GM08714 (cell line): ENCODE measurements around the gene MYO5B.

Source experiments
- H3K4me3 ChIP-seq: fragments of 200-500 bp; sonication (Bioruptor generic); 2 replicates; pipeline ENCODE4 v1.5.1; 2014; ENCODE audit warnings: mild to moderate bottlenecking, low read length, inconsistent platforms
- ZNF274 ChIP-seq: IDR thresholded peaks from 2 replicates; pipeline ENCODE4 v1.6.1; 2012; ENCODE audit warnings: mild to moderate bottlenecking, low read depth, low read length

MYO5B gene

GRCh38 chr18:50030146-50030545, 164.8 kb downstream of the MYO5B start:
- no peak overlapping the region for H3K4me3 ChIP-seq
- TF ChIP-seq ZNF274, result no peak

GRCh38 chr18:50027996-50028395, 167.0 kb downstream of the MYO5B start:
- H3K4me3 ChIP-seq, result no peak overlapping the region
- TF ChIP-seq ZNF274, result no peak

GRCh38 chr18:50024466-50024865, 170.5 kb downstream of the MYO5B start:
- no peak for TF ChIP-seq ZNF274
- H3K4me3 ChIP-seq, result no peak overlapping the region

DNA sequence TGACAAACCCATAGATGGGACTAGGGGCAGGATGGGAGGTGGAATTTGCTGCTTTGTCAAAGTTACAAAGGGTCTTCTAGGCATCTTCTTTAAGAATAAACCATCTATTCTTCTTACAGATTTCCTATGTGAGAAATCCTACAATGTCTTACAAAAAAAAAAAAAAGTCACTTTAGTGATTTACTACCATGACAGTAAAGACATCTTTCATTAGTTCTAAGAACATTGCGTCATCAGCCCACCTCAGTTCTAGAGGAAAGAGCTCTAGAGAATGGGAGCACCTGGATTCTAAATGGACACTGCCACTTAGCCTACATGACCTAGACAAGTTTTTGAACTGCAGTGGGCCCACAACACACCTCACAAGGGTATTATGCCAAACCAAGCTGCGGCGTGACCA, 172.0 kb downstream of the MYO5B start:
- H3K4me3 ChIP-seq, result no peak overlapping the region
- no peak for TF ChIP-seq ZNF274

GRCh38 chr18:50014606-50015005, 180.3 kb downstream of the MYO5B start:
- TF ChIP-seq ZNF274, result no peak
- H3K4me3 ChIP-seq, result no peak overlapping the region

GRCh38 chr18:50013363-50014138, 181.4 kb downstream of the MYO5B start:
- no peak for TF ChIP-seq ZNF274
- no peak overlapping the region for H3K4me3 ChIP-seq

DNA sequence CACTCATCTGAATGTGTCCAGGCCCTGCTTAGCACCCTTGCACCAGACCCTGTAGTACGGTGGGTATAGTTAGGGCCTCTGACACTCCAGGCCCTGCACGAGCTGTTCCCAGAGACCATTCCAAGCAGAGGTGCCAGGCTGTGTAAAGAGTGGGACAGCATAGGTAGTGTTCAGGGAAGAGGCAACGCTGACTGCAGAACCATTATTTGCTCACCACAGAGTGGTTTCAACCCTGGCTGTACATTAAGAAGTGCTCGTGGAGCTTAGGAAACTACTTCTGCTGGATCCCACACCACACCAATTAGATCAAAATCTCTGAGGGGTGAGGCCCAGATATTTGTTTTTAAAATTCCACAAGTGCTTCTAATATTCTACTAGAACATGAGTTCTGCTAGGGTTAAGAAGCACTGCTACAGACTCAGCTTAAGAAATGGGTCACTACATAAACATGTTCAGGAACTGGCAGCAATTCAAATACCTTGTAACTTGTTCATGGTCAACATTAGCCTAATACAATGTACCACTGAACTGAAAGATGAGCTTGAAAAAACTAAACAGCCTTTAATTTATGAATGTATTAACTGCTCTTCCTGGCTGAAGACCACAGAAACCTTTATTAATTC, 183.0 kb downstream of the MYO5B start:
- TF ChIP-seq ZNF274, result no peak
- no peak overlapping the region for H3K4me3 ChIP-seq

DNA sequence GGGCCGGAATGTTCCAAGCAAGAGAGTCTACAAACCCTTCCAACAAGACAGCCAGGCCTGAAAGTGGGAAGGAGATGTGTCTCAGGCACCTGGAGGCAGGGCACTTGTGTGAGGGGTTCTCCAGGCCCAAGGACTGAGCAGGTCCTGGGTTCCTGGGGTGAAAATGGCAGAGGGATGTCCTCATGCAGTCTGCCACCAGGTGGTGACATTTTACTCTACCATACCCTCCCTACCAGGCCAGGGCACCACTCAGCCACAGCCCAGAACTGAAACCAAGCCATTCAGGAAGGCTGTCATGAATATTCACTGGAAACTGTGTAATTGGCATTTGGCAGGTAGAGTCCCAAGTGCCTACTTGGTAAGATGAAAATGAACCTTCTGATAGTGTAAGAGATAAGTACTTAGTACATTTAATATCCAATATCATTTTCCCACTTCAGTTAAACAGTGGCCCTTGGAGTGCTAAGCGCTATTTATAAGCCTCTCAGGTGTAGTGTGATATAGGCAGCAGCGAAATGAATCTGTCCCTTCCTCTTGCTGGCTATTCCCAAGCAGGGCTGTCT, 185.1 kb downstream of the MYO5B start:
- H3K4me3 ChIP-seq, result no peak overlapping the region
- TF ChIP-seq ZNF274, result no peak

GRCh38 chr18:50008306-50008705, 186.6 kb downstream of the MYO5B start:
- no peak for TF ChIP-seq ZNF274
- H3K4me3 ChIP-seq, result no peak overlapping the region

DNA sequence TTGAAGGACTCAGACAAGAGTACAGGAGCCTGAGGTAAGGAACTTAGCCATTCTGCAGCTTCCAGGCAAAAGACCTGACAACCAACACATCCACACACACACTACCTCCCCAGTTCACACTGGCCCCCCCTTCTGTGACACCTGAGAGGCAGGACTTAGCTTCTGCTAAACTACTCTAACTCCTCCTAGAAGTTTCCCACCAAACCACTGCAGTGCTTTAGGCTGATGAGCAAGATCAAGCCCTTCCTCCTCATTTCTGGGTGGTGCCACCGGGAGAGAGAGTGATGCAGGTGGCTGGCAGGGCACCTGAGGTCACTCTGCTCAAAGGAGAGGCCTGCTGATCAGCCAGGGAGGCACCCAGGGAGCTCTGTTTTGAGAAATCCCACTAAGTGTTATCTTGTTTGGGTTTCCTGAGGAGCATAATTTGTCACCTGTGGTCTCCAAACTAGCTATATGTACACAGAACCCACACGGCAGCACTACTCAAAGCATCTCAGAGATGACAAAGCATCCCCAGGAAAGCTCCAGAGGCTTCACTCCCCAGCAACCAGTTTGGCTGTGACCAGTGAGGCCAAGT, 188.4 kb downstream of the MYO5B start:
- H3K4me3 ChIP-seq, result no peak overlapping the region
- TF ChIP-seq ZNF274, result no peak

- H3K4me3 ChIP-seq, result no peak overlapping the region
- TF ChIP-seq ZNF274, result no peak
Measured at GRCh38 chr18:50004013-50004412, 190.9 kb downstream of the MYO5B start.

DNA sequence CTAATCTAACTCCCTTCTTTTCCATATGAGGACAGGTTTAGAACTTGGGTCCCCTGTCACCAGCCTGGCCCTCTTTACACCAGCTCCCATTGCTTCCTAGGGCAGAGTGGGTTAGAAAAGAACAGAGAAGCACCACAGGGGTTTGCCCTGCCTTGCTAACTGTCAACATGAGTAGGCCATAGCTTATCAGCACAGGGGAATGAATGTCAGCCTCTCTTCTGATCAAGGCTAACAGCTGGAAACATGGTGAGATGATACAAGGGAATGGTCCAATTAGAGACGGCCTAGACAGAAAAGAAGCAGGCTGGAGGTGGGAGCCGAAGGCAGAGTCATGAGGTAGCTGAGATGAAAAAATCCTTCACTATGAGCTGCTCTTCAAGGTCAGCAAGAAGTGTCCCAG, 192.2 kb downstream of the MYO5B start:
- TF ChIP-seq ZNF274, result no peak
- H3K4me3 ChIP-seq, result no peak overlapping the region

GRCh38 chr18:50000227-50000626, 194.7 kb downstream of the MYO5B start:
- TF ChIP-seq ZNF274, result no peak
- no peak overlapping the region for H3K4me3 ChIP-seq

DNA sequence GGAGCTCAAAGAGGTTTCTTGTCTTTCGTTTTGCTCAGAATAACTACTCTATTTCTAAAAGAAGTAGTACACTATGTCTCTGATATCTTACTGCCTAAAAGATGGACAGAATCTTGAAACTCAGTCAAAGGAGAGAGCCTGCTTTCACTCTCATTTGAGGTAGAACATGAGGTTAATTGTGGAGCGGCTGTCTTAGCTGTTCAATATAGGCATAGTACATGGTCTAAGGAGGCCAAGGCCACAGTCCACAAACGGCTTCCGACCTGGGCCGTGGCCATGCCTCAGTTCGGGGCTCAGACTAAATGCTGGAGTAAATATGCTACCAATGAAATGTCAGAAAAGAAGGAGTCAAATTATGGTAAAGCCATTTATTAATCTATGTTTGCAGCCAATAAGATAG, 195.8 kb downstream of the MYO5B start:
- no peak overlapping the region for H3K4me3 ChIP-seq
- no peak for TF ChIP-seq ZNF274

- TF ChIP-seq ZNF274, result no peak
- no peak overlapping the region for H3K4me3 ChIP-seq
Measured at GRCh38 chr18:49997558-49997957, 197.4 kb downstream of the MYO5B start.
